Stimulated activated CD8-positive, alpha-beta memory T cell treated with anti-CD3 and anti-CD28 coated beads, Interleukin-12 subunit alpha, Interleukin-12 subunit beta, amount 100 ng/mL, for 1 hour (primary cell): ENCODE measurements around the gene PAQR4.

Experiments
- DNase-seq: peaks from one replicate; pipeline ENCODE4 v3.0.0-alpha.2; 2020; ENCODE audit warnings: low read depth

PAQR4 gene

DNA sequence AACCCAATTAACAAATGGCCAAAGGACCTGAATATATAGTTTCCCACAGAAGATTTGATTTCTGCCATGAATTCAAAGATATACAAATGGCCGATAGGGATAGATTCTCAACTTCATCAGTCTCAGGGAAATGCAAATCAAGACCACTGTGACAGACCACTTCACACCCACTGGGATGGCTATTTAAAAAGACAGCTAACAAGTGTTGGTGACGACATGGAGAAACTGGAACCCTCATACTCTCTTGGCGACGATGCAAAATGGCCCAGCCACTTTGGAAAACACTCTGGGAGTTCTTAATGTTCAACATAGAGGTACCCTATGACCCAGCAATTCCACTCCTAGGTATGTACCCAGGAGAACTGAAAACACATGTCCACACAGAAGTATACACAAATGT lies 22.5 kb upstream of the PAQR4 start:
- DNase-seq: no peak

DNA sequence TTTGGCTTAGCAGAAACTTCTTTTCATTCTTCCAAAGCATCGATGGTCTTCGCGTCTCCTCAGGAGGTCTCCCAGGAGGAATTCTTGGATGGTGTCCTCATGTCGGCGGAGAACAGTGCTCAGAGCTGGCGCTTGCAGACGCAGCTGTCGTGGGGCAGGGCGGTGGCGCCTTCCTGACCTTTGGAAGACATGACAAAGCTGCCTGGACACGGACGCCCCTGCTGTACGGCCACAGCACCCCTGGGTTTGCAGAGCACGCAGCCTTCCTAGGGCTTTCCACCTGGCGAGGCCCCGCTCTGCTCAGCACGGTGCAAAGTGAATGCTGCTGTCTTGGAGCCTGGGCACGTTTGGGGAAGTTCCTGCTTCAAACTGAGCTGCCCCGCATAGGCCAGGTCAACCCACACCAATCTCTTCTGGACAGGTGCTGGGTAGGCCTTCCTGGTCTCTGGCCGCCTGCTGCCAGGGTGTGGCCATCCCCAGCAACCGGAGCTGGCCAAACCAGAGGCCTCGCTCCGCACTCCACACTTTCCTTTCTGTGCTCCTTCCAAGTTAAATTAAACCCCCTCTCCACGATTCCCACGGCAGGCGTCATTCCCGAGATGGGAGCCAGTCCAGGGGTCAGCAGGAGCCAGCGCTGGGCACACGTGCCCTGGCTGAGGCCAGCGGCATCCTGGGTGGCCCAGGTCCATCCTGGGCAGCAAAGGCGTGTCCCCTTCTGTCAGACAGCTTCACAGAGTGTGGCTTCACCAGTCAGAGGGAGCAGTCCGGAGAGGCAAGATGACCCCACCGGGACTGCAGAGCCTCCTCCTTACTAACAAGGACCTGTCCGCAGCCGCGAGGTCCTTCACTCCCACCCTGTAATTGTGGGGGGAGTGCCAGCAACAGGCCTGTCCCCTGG lies 20.1 kb upstream of the PAQR4 start:
- DNase-seq: no peak

DNA sequence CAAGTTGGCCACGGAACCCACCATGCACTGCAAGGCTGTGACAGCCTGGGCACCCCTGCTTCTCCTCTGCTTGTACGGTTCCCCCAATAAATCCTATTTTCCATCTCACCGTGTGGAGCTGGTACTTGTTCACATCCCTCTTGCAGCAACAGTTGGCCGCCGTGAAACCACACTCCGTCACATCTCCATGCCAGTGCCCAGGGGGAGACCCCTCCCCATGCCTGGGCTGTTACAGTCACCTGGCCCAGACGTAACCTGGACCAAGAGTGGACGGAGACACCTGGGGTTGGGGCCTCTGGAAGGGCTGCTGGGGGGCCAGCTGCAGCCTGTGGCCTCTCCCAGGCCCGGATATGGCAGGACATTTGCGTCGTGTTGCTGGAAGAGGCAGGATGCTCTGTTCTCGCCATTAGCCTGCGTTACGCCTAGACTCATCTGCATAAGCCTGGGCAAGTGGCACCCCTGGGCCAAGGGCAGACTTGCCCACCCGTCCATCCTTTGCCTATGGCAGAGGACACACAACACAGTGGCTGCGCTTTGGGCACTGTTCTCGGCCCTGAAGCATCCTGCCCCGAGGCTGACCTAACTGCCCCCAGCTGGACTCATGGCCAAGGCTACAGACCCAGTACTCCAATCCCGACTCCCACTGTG lies 19.3 kb upstream of the PAQR4 start:
- DNase-seq: no peak

DNA sequence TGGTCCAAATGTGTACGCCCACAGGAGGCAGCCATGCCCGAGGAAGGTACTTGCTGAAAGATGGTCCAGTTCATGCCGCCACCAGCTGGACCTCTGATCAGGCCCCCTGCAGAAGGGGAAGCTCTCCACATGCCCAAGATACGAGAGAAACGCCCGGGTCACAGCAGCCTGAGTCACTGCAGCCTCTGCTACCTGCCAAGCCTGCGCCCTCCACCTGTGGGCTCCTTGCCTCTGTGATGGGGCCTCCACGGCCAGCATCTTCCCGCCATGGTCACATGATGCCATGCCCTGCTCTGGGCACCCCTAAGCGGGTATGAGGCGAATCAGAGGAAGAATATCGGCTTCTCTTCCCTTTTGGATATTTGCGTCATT lies 18.8 kb upstream of the PAQR4 start:
- no peak for DNase-seq

DNA sequence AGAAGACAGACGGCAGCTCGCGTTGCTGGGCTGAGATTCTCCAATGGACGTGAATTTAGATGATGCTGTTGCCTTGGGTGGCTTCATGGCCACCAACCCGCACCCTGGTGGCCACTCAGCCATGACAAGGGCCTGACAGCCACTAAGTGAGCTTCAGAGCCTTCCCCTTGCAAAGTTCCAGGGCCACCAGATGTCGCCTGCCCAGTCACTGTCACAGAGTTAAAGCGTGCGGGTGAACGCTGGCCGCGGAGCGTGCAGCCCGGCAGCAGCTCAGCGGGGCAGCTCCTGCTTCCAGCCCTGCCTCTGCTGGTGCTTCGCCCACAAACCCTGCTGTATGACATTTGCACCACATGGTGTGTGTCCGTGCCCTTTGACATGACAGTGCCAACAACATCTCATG lies 18.4 kb upstream of the PAQR4 start:
- no peak for DNase-seq

DNA sequence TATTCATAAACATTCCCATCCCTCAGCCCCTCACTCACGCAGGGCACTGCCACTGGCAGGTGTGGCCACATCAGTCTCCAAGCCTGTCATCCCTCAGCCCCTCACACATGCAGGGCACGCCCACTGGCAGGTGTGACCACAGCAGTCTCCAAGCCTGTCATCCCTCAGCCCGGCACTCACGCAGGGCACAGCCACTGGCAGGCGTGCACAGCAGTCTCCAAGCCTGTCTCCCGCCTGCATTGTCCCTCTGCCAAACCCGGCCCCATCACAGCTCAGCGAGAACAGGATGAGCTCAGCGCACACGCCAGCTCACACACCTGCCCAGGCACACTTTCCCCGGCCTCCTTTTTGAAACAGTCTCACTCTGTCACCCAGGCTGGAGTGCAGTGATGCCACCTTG lies 16.5 kb upstream of the PAQR4 start:
- no peak for DNase-seq

DNA sequence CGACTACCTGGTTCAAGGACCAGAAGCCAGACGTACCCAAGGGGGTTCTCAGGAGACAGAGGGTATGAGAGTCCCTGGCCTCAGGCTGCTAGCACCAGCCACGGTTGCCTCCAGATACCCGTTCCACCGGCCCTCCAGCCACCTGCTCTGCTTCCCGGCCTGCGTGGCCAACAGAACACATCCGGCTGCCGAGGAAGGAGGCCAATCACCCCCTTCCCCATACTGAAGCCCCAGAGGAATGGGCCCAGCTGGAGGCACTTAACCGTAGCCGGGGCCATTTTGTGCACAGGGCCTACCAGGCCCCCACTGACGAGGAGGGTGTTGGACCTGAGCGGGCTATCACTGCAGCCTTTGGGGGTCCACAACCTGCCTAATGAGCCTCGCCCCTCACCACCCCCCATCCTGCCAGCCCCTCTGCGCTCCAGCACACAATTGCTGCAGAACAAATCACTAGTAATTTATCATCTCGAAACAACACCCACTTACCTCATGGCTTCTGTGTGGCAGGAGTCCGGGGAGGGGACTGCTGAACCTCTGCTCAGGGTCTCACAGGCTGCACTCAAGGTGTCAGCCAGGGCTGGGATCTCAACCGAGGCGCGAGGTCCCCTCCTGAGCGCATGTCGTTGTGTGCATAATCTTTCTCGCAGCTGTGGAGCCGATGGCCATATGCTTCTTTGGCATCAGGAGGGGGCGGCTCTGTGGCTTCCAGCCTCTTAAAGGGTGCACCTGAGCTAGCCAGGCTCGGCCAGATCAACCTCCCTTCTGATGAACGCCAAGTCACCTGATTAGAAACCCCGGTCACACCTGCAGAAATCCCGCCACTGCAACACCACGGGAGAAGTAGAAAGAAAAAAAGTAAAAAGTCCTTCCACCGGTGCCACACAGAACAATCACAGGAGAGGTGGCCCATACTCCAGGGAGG lies 15.2 kb upstream of the PAQR4 start:
- no peak for DNase-seq

DNA sequence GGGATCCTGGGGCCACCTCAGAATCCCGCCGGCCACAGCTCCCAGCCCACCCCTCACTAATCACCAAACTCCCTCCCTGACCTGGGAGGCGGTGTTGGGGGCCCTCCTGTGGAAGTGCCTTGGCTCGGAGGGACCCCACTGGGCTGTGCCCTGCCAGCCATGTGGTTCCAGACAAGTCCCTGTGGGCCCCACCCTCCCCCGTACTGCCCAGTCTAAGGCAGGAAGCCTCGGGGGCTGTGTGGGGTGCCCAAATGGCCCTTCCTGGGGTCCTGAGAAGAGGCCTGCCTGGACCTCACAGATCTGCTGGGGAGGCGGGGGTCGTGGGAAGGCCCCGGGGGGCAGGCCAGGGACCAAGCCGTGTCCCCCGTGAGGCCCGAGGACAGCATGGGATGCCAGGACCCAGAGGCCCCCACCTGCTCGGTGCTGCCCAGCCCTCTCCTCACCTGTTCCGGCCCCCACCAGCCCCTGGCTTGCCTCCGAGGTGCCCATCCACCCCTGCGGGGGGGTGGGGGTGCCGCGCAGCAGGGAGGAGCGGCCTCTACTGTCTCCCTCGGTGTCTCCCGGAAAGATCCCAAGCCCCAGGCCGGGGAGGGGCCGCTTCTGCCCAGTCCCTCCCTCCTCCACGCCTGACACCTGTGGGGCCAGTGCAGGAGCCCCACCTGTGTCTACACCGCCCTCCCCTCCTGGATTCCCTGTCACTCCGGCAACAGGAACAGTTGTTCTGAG lies 14.3 kb upstream of the PAQR4 start:
- DNase-seq: no peak

DNA sequence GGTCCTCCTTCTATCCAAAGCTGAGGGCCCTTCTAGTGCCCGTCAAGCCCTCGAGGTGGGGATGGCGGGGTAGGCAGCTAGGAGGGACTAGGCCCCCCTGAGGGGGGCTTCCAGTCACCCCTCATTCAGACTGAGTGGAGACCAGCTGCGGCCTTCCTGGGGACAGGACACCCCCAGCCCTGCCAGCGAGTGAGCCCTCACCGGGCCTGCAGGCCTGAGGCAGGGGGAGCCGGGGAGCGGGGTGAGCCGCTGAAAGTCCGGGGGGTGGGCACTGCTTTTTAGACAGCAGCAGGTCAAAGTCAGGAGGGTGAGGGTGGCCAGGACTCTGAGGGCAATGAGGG lies 13.7 kb upstream of the PAQR4 start:
- no peak for DNase-seq

DNA sequence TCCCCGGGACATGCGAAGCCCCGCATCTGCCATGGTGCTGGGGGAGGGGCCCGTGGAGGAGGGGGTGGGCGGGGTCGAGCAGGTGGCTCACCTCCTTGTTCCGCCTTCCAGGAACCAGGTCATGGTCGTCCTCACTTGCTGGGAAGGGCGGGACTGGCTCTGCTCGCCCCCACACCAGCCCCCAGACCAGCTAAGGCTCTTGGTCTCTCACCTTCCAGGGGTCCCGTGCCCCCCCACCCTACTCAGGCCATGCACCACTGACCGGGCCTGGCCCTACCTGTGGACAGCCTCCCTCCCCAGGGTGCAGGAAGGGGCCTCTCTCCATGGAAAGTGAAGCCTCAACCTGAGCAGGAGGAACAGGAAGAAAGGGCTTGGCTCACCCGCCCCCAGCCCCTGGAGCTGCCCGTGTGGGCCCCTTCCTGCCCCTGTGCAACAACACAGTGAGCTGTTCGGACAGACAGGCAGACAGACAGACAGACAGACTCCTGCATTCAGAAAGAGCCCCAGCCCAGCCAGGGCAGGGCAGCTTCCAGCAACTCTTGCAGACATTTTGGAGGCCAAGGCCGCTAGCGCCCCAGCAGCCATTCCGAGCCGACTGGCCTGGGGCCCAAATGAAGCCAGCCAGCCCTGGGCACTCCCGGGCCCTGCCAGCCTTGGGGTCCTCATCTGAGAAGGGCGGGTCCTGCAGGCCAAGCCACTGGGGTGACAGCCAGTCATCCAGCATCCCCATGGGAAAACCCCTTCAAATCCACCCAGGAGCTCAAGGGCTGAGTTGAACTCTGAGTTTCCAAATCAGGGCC lies 13.2 kb upstream of the PAQR4 start:
- no peak for DNase-seq

DNA sequence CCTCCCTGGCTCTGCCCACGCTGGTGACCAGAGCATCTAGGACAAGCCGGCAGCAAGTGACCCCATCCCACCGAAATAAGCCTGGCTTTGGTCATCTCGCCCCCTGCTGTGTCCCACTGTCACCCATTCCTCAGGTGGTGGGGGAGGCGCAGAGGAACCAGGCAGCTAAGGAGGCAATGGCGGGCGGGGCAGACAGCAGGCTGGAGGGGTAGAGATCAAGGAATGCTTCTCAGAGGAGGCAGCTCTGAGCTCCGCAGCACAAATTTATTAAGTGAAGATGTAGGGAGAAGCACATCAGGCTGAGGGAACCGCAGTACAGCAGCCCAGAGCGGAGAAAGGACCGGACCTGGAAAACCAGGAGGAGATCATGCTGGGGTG lies 12.6 kb upstream of the PAQR4 start:
- no peak for DNase-seq

DNA sequence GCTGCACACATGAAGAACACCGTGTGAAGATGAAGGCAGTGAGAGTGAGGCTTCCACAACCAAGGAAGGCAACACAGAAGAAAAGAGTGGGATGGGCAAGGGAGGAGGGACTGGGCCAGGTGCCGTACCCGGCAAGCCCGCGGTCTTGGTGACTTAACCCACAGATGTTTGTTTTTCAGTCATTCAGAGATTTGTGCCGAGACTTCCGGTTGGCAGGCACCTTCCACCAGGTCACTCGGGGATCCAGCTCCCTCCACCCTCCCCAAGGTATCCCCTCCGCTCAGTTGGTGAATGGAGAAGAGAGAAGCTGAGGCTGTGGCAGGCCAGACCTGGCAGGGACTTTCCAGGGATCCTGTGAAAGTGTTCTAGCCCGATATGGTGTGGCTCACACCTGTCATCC lies 9.9 kb upstream of the PAQR4 start:
- no peak for DNase-seq

DNA sequence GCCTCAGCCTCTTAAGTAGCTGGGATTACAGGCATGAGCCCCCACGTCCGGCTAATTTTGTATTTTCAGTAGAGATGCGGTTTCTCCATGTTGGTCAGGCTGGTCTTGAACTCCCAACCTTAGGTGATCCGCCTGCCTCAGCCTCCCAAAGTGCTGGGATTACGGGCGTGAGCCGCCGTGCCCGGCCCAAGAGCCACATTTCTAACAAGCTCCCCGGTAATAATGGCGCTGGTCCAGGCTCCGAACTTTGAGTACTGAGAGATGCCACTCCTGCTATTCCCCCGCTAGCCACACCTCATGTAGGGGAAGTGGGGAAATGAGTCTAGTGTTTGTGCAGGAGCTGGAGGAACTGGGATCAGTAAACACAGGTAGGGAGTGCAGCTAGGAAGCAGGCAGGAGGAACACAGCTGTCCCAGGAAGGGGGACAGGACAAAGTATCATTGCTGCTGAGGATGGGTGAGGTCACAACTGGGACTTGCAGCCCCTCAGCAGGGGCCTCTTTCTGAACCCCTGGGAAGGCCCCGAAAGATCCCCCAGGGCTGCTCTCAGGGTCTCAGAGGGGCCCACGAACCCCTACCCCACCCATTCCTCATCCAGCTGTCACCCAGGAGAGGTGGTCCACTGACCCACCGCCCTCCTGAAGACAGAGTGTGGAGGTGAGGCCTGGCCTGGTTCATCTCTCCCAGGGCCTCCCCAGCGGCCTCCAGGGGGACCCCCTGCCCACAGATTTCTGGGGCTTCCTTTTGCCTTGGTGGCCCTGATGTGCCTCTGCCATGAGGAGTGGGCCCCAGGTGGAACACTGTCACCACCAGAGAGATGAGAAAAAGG lies 8.8 kb upstream of the PAQR4 start:
- DNase-seq: no peak

DNA sequence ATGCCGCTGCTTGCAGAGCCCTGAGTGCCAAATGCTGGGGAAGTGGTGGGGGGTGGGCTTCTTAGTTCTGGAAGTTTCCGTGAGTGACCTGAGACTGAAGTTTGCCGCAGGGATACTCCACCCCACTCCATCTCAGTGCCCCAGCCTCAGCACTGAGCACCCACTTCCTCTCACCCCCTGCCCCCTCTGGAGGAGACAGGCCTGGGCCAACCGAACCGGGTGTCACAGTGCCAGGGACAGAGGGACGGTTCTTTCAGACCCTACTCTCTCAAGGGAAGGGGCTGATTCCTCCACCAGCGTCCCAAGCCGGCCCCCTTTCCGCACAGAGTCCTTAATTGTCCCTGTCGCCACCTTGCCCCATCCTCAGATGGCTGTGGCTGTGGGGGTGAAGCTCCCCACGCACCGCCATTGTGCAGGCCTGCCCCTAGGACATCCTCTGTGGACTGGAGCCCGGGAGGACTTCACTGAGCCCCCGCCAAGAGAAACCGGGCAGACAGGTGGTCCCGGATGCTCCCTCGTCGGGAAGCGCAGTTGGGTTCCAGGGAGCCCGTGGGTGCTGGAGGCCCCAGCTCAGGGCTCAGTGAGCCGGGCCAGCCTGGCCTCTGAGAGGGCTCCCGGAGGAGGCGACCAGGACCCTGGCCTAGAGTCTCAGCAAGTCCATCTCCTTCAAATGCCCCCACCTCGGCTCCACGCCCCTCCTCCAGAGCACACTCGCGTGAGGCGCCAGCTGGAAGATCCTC lies 6.6 kb upstream of the PAQR4 start:
- DNase-seq: no peak

DNA sequence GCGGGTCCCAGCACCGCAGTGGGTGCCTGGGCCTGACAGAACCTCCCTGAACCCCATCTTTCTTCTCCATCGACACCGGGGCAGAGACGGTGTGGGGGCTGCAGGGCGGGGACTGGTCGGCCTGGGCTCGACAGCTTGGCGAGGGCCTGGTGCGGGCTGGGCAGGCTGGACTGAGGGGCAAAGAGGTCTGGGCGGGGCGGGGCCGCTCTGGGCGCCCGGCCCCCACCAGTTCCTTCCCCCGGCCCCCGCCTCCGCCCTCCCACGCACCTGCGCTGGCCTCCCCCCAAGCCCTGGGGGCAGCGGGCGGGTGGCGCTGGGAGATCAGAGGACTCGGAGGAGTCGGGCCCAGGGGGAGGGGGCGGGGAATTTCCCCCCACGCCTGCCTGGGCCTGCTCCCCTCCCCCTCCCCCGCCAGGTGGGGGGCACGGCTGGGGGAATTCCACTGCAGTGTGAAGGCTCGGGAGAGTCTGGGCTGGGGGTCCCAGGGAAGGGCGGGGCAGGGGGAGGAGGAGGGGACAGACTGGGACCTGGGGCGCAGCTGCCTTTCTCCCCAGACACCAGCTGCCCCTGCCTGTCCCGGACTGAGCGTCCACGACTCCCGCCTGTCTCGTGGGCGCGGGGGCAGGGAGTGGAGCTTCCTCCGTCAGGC lies 6.0 kb upstream of the PAQR4 start:
- no peak for DNase-seq

DNA sequence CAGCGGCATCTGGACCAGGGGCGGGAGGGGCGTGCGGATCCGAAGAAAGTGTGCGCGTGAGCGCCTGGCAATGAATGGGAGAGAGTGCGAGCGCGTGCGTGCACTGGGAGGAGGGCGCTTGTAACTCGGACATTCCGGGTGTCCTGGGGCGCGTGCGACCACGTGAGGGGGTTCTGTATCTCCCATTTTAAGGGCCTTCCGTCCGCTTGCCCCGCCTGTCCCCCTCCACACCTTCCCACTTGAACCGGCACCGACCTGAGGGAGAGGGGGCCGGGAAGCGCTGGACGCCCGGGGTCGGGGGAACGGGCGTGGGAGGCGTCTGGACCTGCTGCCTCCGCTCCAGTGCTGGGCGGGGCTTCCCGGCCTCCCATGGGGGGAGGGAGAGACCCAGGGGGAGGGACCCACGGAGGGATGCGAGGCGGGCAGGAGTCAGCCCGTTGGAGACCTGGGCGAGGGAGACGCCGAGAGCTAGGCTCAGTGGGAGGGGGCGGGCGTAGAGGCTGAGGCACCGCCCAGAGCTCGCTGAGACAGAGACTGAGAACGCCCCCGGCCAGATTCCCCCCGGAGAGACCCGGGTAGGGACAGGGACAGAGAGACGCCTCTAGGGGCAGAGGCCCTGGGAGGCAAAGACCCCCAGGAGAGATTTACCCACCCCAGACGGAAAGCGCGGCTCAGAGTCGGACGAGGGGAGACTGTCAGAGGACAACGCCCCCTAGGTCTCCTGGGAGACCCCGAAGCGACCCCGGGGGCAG lies 5.2 kb upstream of the PAQR4 start, which contains the start of gene KREMEN2:
Gene KREMEN2, plus strand, starts transcription at position 553 of the 752 bp plus-strand sequence. CDS start 246 bp downstream, outside the sequence.
- no peak for DNase-seq

DNA sequence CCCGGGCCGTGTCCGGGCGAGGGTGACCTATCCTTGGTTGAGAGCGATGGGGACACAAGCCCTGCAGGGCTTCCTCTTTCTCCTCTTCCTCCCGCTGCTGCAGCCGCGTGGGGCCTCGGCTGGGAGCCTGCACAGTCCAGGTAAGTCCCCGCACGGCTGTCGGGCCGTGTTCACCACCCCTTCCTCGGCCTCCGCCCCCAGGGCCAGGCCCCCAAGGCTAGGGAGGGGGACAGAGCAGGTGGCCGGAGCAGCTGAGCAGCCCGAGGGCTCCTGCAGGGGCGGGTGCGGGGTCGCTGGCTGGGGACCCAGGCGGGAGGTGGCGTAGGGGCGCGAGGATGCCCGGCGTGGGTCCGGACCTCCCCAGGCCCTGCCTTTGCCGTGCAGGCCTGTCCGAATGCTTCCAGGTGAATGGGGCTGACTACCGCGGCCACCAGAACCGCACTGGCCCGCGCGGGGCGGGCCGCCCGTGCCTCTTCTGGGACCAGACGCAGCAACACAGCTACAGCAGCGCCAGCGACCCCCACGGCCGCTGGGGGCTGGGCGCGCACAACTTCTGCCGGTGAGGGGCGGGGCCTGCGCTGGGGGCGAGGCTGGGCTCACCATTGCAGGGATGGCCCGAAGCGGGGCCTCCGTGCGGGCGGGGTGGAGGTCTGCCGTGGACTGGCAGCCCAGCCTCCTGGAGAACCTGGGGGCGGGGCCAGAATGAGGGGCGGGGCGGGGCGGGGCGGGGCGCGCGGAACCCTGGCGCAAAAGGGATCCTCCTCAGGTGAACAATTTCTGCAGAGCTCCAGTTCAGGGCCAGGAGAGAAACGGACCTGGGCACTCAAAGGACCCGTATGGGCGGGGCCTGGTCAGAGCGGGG lies 4.4 kb upstream of the PAQR4 start:
- DNase-seq: no peak
